Stimulated activated CD4-positive, alpha-beta T cell treated with anti-CD3 and anti-CD28 coated beads, Interleukin-2, amount 100 ng/mL, for 4 hours (primary cell): ENCODE results near the gene OR51M1.
"Not testable (repeated sequence)": the region's sequence is repeated elsewhere in the genome, so short reads cannot be mapped to it uniquely, and the experiment has no call there.

Experiments
- DNase-seq: peaks from one replicate; pipeline ENCODE4 v3.0.0-alpha.2; 2020; ENCODE audit warnings: low read depth

The OR51M1 gene, protein sequence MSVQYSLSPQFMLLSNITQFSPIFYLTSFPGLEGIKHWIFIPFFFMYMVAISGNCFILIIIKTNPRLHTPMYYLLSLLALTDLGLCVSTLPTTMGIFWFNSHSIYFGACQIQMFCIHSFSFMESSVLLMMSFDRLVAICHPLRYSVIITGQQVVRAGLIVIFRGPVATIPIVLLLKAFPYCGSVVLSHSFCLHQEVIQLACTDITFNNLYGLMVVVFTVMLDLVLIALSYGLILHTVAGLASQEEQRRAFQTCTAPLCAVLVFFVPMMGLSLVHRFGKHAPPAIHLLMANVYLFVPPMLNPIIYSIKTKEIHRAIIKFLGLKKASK

GRCh38 chr11:5383576-5383975, at the start of gene OR51M1:
TSS of gene OR51M1 (plus strand) at chr11:5383812. CDS start at chr11:5389399, 5,587 bp downstream.
- no peak for DNase-seq

- DNase-seq: no peak
Observed at GRCh38 chr11:5335170-5335569, 48.4 kb upstream of the OR51M1 start.

DNA sequence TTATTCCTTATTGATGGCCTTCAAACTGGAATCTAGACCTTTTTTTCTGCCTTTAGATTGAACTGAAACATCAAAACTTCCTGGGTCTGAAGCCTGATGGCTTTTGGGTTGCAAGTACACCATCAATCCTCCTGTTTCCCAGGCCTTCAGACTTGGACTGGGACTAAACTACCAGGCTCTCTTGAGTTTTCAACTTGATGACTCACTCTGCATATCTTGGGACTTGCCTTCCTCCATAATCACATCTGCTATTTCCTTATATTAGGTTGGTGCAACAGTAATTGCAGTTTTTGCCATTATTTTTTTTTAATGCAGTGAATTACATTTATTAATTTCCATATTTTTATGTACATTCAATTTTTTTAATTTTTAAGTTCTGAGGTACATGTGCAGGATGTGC, 47.3 kb upstream of the OR51M1 start:
- DNase-seq: no peak

DNA sequence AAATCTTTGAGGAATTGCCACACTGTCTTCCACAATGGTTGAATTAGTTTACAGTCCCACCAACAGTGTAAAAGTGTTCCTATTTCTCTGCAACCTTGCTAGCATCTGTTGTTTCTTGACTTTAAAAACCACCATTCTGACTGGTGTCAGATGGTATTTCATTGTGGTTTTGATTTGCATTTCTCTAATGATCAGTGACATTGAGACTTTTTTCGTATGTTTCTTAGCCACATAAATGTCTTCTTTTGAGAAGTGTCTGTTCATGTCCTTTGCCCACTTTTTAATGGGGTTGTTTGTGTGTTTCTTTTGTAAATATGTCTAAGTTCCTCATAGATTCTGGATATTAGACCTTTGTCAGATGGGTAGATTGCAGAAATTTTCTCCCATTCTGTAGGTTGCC, 46.4 kb upstream of the OR51M1 start:
- DNase-seq: not testable (repeated sequence)

- DNase-seq: no peak
Observed at GRCh38 chr11:5339771-5340322, 43.8 kb upstream of the OR51M1 start.

GRCh38 chr11:5343474-5344335, 39.9 kb upstream of the OR51M1 start, which contains the start of gene OR51B5:
TSS of gene OR51B5 (minus strand) at chr11:5343524. CDS start at chr11:5343524, 0 bp downstream.
- no peak for DNase-seq

DNA sequence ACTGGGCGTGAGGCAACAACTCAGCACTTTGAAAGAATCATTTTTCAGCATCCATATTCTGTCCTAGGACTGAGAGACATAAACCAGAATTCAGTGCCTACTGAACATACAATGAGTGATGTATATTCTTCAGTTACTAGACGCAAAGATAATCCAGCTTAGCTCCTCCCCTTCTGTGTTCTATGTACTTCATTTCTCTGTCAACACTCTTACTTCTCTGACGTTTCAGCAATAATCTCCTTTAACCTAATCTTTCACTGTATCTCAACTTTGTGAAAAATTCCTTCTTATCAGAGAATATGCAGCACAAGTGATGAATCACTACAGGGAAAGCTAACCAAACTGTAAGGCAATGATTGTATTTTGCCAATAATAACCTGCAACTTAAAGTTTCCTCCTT, 37.8 kb upstream of the OR51M1 start:
- no peak for DNase-seq

- DNase-seq: no peak
Observed at GRCh38 chr11:5348551-5349194, 34.9 kb upstream of the OR51M1 start.

GRCh38 chr11:5349550-5349949, 34.1 kb upstream of the OR51M1 start:
- no peak for DNase-seq

DNA sequence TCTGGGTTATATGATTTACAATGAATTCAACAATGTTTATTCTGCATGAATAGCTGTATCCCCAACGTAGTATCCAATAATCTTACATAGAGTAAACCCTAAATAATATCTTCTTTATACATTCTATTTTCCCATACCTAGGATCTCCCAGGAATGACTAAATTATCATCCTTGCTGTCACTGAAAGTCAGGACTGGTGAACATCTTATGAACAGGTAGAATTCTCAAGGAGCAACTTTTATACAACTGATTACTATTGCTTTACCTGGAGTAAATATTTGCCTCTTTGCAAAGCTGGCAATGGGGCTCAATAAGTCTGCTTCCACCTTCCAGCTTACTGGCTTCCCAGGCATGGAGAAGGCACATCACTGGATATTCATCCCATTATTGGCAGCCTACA, 32.4 kb upstream of the OR51M1 start, which contains the start of gene OR51B6:
TSS of gene OR51B6 (plus strand) at position 301 of the 400 bp plus-strand sequence. CDS start at position 301, 0 bp downstream.
- no peak for DNase-seq

- not testable (repeated sequence) for DNase-seq
Observed at GRCh38 chr11:5356031-5356430, 27.6 kb upstream of the OR51M1 start.

GRCh38 chr11:5362017-5362625, 21.5 kb upstream of the OR51M1 start:
- no peak for DNase-seq

GRCh38 chr11:5363679-5364078, 19.9 kb upstream of the OR51M1 start:
- no peak for DNase-seq

- no peak for DNase-seq
Observed at GRCh38 chr11:5364214-5364613, 19.4 kb upstream of the OR51M1 start.

- DNase-seq: not testable (repeated sequence)
Observed at GRCh38 chr11:5366365-5366764, 17.2 kb upstream of the OR51M1 start.

DNA sequence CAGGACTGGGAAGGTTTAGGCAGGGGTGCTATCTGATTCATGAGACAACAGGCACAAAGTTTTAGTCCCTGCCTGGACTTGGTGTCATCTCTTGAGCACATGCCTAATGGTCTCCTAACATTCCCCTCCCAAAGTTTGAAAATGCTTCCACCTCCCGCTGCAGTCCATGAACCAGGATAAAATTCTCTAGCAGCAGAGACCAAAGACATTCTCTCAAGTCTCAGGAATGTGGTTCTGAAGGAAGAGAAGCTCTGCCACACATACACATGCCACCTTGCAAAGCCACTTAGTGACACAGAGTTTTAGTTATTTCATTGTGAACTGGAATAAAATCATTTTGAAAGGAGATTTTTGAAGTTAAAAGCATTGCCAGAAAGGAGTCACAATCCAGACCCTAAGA, 16.8 kb upstream of the OR51M1 start:
- DNase-seq: no peak

DNA sequence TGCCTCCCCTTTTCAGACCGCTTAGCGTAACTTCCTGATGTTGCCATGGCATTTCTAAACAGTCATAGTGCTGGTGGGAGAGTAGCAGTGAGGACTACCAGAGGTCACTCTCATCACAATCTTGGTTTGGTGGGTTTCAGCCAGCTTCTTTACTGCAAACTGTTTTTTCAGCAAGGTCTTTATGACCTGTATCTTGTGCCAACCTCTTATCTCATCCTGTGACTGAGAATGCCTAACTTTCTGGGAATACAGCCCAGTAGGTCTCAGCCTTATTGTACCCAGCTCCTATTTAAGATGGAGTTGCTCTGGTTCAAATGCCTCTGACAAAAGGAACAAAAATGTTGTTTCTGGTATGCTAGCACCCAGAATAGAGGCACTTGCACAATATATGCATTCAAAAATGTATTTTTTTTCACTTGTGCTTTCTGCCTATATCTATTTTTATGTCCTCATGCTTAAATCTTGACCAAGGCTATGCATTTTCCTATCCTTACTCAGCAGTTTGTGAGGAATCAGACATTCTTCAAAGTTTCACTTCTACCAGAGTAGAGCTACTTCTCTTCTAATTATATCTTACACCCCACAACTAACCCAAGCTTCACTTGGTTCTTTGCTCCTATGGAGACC, 16.1 kb upstream of the OR51M1 start:
- DNase-seq: no peak

DNA sequence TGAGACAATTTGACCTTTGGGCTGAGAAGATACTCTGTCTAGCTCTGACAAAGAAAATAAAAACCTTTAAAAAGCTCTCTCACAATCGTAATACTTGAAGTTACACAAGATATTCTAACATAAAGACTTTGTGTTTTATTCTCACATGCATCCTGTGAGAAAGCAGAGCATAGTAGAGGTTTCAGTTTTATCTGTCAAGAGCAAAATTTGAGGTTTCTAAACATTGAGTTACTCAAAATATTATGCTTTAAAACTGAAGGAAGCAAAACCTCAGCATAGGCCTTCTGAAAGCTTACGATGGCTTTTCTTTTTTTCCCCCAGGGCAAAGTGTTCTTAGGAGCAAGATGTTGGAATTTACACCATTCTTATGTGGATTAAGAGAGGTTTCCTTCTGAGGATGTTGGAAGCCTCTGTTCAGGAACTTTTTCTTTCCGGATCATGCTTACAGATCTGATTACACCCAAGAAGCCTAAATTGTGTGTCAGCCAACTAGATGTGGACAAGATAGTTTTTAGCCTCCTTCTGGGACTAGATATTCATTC, 15.0 kb upstream of the OR51M1 start:
- no peak for DNase-seq

GRCh38 chr11:5369789-5370188, 13.8 kb upstream of the OR51M1 start:
- no peak for DNase-seq

GRCh38 chr11:5380740-5381342, 2.8 kb upstream of the OR51M1 start:
- no peak for DNase-seq

GRCh38 chr11:5384335-5384734, 723 bp downstream of the OR51M1 start:
- no peak for DNase-seq
